ENCODE results near the gene FKBP7.

The FKBP7 gene

GRCh38 chr2:178506524-178506923 is 28.1 kb upstream of the FKBP7 start:
- no peak for ATAC-seq
- TF ChIP-seq ISL1 (CRISPR knock-in tag; IDR thresholded peaks at IDR 0.05) (no peak), OSR1 (CRISPR knock-in tag; IDR thresholded peaks at IDR 0.05) (no peak), TOX (CRISPR knock-in tag; IDR thresholded peaks at IDR 0.05; ENCODE audit: borderline replicate concordance) (no peak), ZFP30 (CRISPR knock-in tag; IDR thresholded peaks at IDR 0.05) (no peak), ESRRG (CRISPR knock-in tag; IDR thresholded peaks at IDR 0.05) (no peak), ZNF8 (CRISPR knock-in tag; IDR thresholded peaks at IDR 0.05) (no peak), CREB5 (CRISPR knock-in tag; IDR thresholded peaks at IDR 0.05; ENCODE audit: low read depth) (no peak), CSRNP3 (CRISPR knock-in tag; IDR thresholded peaks at IDR 0.05) (no peak), PPARA (CRISPR knock-in tag; IDR thresholded peaks at IDR 0.05; ENCODE audit: borderline replicate concordance) (no peak), ZFP3 (CRISPR knock-in tag; IDR thresholded peaks at IDR 0.05) (no peak), POU6F1 (CRISPR knock-in tag; IDR thresholded peaks at IDR 0.05; ENCODE audit: borderline replicate concordance, low read depth) (no peak), RARB (CRISPR knock-in tag; IDR thresholded peaks at IDR 0.05) (no peak)

GRCh38 chr2:178506101-178506500 is 27.7 kb upstream of the FKBP7 start:
- TF ChIP-seq TCF4 (CRISPR knock-in tag; IDR thresholded peaks at IDR 0.05; ENCODE audit: borderline replicate concordance), result no peak
- no peak for TF ChIP-seq ZFP30 (CRISPR knock-in tag; IDR thresholded peaks at IDR 0.05)
- TF ChIP-seq SNAI2 (CRISPR knock-in tag; IDR thresholded peaks at IDR 0.05), result no peak
- TF ChIP-seq PATZ1 (CRISPR knock-in tag; IDR thresholded peaks at IDR 0.05; ENCODE audit: borderline replicate concordance), result no peak
- no peak for TF ChIP-seq ARNTL (CRISPR knock-in tag; IDR thresholded peaks at IDR 0.05; ENCODE audit: borderline replicate concordance, low read depth)
- TF ChIP-seq RARB (CRISPR knock-in tag; IDR thresholded peaks at IDR 0.05), result no peak
- TF ChIP-seq, protein P1, sequence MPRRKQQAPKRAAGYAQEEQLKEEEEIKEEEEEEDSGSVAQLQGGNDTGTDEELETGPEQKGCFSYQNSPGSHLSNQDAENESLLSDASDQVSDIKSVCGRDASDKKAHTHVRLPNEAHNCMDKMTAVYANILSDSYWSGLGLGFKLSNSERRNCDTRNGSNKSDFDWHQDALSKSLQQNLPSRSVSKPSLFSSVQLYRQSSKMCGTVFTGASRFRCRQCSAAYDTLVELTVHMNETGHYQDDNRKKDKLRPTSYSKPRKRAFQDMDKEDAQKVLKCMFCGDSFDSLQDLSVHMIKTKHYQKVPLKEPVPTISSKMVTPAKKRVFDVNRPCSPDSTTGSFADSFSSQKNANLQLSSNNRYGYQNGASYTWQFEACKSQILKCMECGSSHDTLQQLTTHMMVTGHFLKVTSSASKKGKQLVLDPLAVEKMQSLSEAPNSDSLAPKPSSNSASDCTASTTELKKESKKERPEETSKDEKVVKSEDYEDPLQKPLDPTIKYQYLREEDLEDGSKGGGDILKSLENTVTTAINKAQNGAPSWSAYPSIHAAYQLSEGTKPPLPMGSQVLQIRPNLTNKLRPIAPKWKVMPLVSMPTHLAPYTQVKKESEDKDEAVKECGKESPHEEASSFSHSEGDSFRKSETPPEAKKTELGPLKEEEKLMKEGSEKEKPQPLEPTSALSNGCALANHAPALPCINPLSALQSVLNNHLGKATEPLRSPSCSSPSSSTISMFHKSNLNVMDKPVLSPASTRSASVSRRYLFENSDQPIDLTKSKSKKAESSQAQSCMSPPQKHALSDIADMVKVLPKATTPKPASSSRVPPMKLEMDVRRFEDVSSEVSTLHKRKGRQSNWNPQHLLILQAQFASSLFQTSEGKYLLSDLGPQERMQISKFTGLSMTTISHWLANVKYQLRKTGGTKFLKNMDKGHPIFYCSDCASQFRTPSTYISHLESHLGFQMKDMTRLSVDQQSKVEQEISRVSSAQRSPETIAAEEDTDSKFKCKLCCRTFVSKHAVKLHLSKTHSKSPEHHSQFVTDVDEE (CRISPR knock-in tag; IDR thresholded peaks at IDR 0.05), result no peak
- ATAC-seq, result no peak

DNA sequence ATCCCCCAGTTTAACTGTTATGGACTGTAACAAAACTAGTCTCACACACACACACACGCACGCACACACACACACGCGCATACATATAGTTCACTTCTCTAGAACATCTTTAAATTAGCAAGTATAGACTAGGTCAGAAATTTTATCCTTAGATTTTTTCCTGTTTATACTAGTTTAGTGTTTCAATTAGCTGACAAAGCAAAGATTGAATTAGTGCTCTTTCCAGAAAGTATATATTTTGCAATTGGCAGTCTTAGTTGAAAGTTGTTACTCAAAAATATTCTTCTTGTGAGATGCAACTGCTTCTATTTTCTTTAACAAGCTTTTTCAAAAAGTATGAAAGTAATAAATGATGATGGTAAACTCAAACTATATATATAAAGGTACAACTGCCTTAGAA is 24.4 kb upstream of the FKBP7 start:
- TF ChIP-seq, protein P1 (CRISPR knock-in tag; IDR thresholded peaks at IDR 0.05), result no peak
- TF ChIP-seq ZNF565 (CRISPR knock-in tag; conservative IDR thresholded peaks at IDR 0.05; ENCODE audit: low read depth) (no peak), CREB5 (CRISPR knock-in tag; IDR thresholded peaks at IDR 0.05; ENCODE audit: low read depth) (no peak), ARNTL (CRISPR knock-in tag; IDR thresholded peaks at IDR 0.05; ENCODE audit: borderline replicate concordance, low read depth) (no peak)
- ATAC-seq, result no peak

Data from SK-N-SH treated with all-trans-retinoic acid at 6 μM for 48 hours (cell line).